OCI-LY3 (cell line): ENCODE results near the gene PDZK1IP1.
A peak's percentile ranks its signal among the peaks of the same experiment; 100 is the strongest.

Source experiments
- H2AFZ ChIP-seq: fragments of 200-600, 300-600 bp; shearing (Covaris generic); 2 replicates; pipeline ENCODE4 v1.6.0; 2014; ENCODE audit warnings: antibody characterized with exemption, low read depth, low read length
- H3K27ac ChIP-seq: fragments of 200-600, 300-600 bp; sonication (generic); 2 replicates; pipeline ENCODE4 v1.5.1; 2014; ENCODE audit warnings: mild to moderate bottlenecking, low read length, moderate library complexity, mixed read lengths
- H3K27me3 ChIP-seq: fragments of 200-600, 300-600 bp; sonication (generic); 2 replicates; pipeline ENCODE4 v1.6.1; 2014; ENCODE audit warnings: low read depth, low read length, mixed read lengths
- H3K36me3 ChIP-seq: fragments of 200-600, 300-600 bp; sonication (generic); replicated peaks from 2 replicates; pipeline ENCODE3; 2014; ENCODE audit warnings: low read depth, low read length, mixed read lengths
- H3K4me1 ChIP-seq: fragments of 300-600, 200-600 bp; sonication (generic); 2 replicates; pipeline ENCODE4 v1.6.1; 2014; ENCODE audit warnings: low read length, mixed read lengths
- H3K4me2 ChIP-seq: fragments of 200-600, 300-600 bp; sonication (generic); 2 replicates; pipeline ENCODE4 v1.6.1; 2014; ENCODE audit warnings: low read length, mixed read lengths
- H3K4me3 ChIP-seq: fragments of 300-600, 200-600 bp; sonication (generic); 2 replicates; pipeline ENCODE4 v1.5.1; 2014; ENCODE audit warnings: antibody characterized with exemption, mild to moderate bottlenecking, low read length, moderate library complexity
- H3K79me2 ChIP-seq: fragments of 300-600, 200-600 bp; shearing (Covaris generic); 2 replicates; pipeline ENCODE4 v1.6.1; 2014; ENCODE audit warnings: mild to moderate bottlenecking, low read length, mixed read lengths
- H3K9ac ChIP-seq: fragments of 300-600, 200-600 bp; shearing (Covaris generic); 2 replicates; pipeline ENCODE4 v1.6.0; 2014; ENCODE audit warnings: mild to moderate bottlenecking, low read length, moderate library complexity
- H3K9me3 ChIP-seq: fragments of 200-600, 300-600 bp; shearing (Covaris generic); 2 replicates; pipeline ENCODE4 v1.6.1; 2014; ENCODE audit warnings: low read length, mixed read lengths; ENCODE audit not compliant: insufficient read depth
- H4K20me1 ChIP-seq: fragments of 200-600, 300-600 bp; sonication (generic); 2 replicates; pipeline ENCODE4 v1.6.1; 2016; ENCODE audit warnings: low read length, mixed read lengths; ENCODE audit not compliant: insufficient read depth
- EZH2phosphoT487 ChIP-seq: fragments of 200-600 bp; shearing (Covaris generic); IDR thresholded peaks from 2 replicates; pipeline ENCODE4 v1.6.1; 2018; ENCODE audit warnings: antibody characterized with exemption, mixed run types, low read depth
- TF ChIP-seq, protein P1 (sequence below): fragments of 200-600, 300-600 bp; sonication (generic); IDR thresholded peaks from 2 replicates; pipeline ENCODE4 v1.5.1; 2014; ENCODE audit warnings: antibody characterized with exemption, low read length, low read depth

PDZK1IP1 gene

DNA sequence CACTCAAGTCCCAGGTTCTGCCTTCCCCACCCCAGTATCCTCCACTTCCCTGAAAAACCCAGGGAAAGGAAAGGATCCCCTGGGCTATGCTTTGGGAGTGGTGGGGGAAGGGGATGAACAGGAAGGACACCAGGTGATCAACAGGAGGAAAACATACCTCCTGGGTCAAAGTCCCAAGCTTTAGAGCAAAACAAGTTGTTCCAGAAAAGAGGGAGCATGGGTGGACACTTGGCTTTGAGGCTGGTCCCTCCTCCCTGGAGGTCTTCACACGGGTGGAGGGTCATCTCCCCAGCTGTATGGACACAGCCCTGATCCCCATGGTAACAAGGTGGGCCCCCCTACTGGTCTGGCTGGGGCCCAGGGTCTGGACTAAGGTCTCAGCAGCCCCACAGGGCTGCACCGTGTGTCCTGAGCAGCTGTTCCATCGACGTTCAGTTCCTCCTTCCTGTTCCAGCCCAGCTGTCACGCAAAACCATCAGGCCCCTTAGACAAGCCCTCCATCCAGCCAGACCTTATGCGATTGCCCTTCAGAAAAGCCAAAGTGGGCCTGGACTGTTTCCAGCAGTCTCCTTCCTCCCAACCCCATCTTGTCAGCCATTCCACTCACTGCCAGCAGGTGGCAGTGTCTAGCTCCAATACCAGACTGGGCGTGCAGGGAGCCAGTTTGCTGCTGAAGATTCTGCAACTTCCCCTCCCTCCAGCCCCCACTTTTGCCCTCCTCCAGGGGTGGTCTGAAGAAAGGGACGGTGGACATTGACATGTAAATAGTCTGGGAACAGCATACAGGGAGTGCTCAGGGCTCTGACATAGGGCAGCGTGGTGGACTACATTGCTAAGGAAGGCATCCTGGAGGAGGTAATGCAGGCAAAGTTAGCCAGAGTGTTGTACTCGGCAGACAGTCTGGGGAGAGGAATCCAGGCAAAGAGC is 2.9 kb upstream of the PDZK1IP1 start:
- H4K20me1 ChIP-seq, result no peaks in the 10 kb centered on the region
- H3K27ac ChIP-seq, result no peak overlapping the region

DNA sequence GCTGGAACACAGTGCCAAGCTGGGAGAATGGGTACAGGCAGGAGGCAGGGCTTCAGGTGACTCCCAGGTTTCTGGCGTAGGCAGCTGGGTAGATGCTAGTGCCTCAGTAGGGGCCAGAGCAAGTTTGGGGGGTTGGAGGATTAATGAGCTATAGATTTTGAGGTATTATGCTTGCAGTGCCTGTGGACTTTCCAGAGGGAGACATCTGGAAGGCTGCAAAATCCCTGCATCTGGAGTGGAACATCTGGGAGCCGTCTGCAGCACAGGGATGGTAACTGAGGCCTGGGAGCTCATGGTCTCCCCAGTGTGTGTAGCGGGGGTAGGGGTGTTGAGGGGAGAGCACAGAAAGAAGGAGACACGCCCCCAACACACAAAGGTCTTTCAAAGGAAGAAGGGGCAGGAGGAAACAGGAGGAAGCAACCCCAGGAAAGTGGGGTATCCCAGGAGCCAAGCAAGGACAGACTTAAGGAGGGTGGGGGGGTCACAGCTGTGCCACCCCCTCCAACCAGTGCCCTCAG is 2.2 kb upstream of the PDZK1IP1 start:
- H3K4me1 ChIP-seq, result no peaks in the 10 kb centered on the region
- no peaks in the 10 kb centered on the region for H3K27me3 ChIP-seq
- no peaks in the 10 kb centered on the region for H3K9me3 ChIP-seq
- no peaks in the 10 kb centered on the region for H3K79me2 ChIP-seq
- H3K9ac ChIP-seq, result no peak overlapping the region
- H4K20me1 ChIP-seq, result no peaks in the 10 kb centered on the region
- H2AFZ ChIP-seq, result no peak overlapping the region
- H3K27ac ChIP-seq, result no peak overlapping the region
- no peaks in the 10 kb centered on the region for H3K36me3 ChIP-seq
- TF ChIP-seq, protein P1, sequence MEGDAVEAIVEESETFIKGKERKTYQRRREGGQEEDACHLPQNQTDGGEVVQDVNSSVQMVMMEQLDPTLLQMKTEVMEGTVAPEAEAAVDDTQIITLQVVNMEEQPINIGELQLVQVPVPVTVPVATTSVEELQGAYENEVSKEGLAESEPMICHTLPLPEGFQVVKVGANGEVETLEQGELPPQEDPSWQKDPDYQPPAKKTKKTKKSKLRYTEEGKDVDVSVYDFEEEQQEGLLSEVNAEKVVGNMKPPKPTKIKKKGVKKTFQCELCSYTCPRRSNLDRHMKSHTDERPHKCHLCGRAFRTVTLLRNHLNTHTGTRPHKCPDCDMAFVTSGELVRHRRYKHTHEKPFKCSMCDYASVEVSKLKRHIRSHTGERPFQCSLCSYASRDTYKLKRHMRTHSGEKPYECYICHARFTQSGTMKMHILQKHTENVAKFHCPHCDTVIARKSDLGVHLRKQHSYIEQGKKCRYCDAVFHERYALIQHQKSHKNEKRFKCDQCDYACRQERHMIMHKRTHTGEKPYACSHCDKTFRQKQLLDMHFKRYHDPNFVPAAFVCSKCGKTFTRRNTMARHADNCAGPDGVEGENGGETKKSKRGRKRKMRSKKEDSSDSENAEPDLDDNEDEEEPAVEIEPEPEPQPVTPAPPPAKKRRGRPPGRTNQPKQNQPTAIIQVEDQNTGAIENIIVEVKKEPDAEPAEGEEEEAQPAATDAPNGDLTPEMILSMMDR, result no peak
- H3K4me2 ChIP-seq, result no peak overlapping the region
- no peak overlapping the region for H3K4me3 ChIP-seq

More for the DNA sequence above, 2.9 kb upstream of the PDZK1IP1 start:
- TF ChIP-seq EZH2phosphoT487, result no peak
- TF ChIP-seq, protein P1, result peak; percentile 79
- peak overlapping the region; percentile 65; the same call in 1 of the 2 replicates for H2AFZ ChIP-seq
- peak overlapping the region; percentile 33; the same call in 1 of the 2 replicates for H3K4me3 ChIP-seq
- H3K4me1 ChIP-seq, result no peaks in the 10 kb centered on the region
- peak overlapping the region; percentile 60 for H3K4me2 ChIP-seq
- H3K27me3 ChIP-seq, result no peaks in the 10 kb centered on the region
- H3K9ac ChIP-seq, result no peak overlapping the region
- no peaks in the 10 kb centered on the region for H3K79me2 ChIP-seq
- no peaks in the 10 kb centered on the region for H3K9me3 ChIP-seq
- H3K36me3 ChIP-seq, result no peaks in the 10 kb centered on the region

DNA sequence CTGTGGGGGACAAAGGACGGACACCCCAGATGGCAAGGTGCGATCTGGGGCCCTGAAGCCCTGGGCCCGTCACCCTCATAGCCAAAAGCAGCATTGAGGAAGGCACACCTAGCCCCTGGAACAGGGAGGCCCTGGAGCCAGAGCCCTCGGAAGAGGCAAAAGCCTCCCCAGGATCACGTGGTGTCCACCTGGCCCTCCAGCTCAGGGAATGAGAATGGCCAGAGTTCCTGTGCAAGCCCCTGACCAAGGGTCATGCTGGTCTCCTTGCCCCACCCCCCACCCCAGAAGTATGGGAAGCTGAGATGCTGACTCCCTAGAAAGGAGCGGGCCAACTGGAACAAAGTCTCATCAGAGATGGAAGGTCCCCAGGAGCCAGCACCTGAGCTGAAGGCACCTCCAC is 1.0 kb upstream of the PDZK1IP1 start:
- Histone ChIP-seq H3K36me3 (no peaks in the 10 kb centered on the region), H3K4me2 (no peak overlapping the region), H3K27ac (no peak overlapping the region), H3K4me3 (no peak overlapping the region), H3K4me1 (no peaks in the 10 kb centered on the region), H4K20me1 (no peaks in the 10 kb centered on the region), H3K9ac (no peak overlapping the region), H2AFZ (no peak overlapping the region), H3K79me2 (no peaks in the 10 kb centered on the region), H3K27me3 (no peaks in the 10 kb centered on the region), H3K9me3 (no peaks in the 10 kb centered on the region)
- TF ChIP-seq EZH2phosphoT487, result no peak
- TF ChIP-seq, protein P1, result no peak

DNA sequence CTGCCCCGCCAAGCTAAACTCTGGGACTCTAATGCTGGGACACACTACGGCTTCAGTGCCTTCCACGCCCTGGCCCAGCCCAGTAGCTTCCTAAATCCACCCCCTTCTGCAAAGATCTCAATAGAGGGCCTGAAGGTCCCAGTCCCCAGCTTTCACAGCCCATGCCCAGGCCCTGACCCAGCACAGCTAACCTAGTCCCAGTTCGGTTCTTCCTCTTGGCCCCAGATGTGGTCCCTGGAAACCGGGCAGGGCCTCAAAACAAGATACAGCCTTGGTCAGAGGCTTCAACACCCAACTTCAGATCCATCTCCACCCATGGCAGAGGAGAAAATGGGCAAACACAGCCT is 646 bp upstream of the PDZK1IP1 start:
- no peak overlapping the region for H2AFZ ChIP-seq
- H3K27ac ChIP-seq, result no peak overlapping the region
- H3K36me3 ChIP-seq, result no peaks in the 10 kb centered on the region
- H3K79me2 ChIP-seq, result no peaks in the 10 kb centered on the region
- H3K9ac ChIP-seq, result no peak overlapping the region
- no peak overlapping the region for H3K4me2 ChIP-seq
- TF ChIP-seq EZH2phosphoT487, result no peak
- TF ChIP-seq, protein P1, result no peak
- no peaks in the 10 kb centered on the region for H4K20me1 ChIP-seq
- no peaks in the 10 kb centered on the region for H3K27me3 ChIP-seq
- no peak overlapping the region for H3K4me3 ChIP-seq
- no peaks in the 10 kb centered on the region for H3K9me3 ChIP-seq
- no peaks in the 10 kb centered on the region for H3K4me1 ChIP-seq
